Heart left ventricle (tissue), 13 donors: ENCODE measurements around the gene NAP1L4.

ENCODE experiments used
- POLR2A ChIP-seq, 2 donors: fragments of 450-650 bp; IDR thresholded peaks; one replicate each; pipeline ENCODE4 v1.6.1; 2017; ENCODE audit warnings: antibody characterized with exemption in 2 of 2, mild to moderate bottlenecking in 2 of 2, moderate library complexity in 2 of 2
- TF ChIP-seq, protein P1 (sequence below), 12 donors: fragments of 200-600 bp; sonication (generic) in 4 of 12; IDR thresholded peaks; one replicate each; pipeline versions ENCODE4 v1.5.0 to v1.8.0; 2018 to 2022; ENCODE audit warnings: antibody characterized with exemption in 12 of 12, mild to moderate bottlenecking in 5 of 12
- donor health status: ischemic (EF 13 %, LVEDD 7.1; RV severe dilation, severe dysfunction).
- donor health status: DM: no; HTN: yes; CAD: no.
- donor health status: DM: no; HTN: no; CAD: no.
- donor health status: ischemic (EF 25% LVEDD 6.9; RV normal size, moderate dysfunction).
- donor health status: ischemic (EF 25% LVEDD 5.7; RV mildly dilated, moderate dysfunction).
- donor health status: ischemic (EF 35%, LVEDD 5.7; RV mildly dilated, moderate dysfunction).
- donor health status: nonischemic (EF 11% LVEDD 7.7; RV severe dilation, severe dysfunction).
- donor health status: DM: yes; HTN: yes; CAD: no.
- donor health status: PGD.
- donor health status: ischemic (EF 29% LVEDD 5.4; RV normal size, mild dysfunction).
- donor health status: nonischemic (EF 23%, LVEDD 6.1; RV moderate dilation, normal function).

GRCh38 chr11:2980168-2980840 is 11.8 kb downstream of the NAP1L4 start:
- TF ChIP-seq, protein P1, sequence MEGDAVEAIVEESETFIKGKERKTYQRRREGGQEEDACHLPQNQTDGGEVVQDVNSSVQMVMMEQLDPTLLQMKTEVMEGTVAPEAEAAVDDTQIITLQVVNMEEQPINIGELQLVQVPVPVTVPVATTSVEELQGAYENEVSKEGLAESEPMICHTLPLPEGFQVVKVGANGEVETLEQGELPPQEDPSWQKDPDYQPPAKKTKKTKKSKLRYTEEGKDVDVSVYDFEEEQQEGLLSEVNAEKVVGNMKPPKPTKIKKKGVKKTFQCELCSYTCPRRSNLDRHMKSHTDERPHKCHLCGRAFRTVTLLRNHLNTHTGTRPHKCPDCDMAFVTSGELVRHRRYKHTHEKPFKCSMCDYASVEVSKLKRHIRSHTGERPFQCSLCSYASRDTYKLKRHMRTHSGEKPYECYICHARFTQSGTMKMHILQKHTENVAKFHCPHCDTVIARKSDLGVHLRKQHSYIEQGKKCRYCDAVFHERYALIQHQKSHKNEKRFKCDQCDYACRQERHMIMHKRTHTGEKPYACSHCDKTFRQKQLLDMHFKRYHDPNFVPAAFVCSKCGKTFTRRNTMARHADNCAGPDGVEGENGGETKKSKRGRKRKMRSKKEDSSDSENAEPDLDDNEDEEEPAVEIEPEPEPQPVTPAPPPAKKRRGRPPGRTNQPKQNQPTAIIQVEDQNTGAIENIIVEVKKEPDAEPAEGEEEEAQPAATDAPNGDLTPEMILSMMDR (IDR thresholded peaks at IDR 0.05) = no peak
- no peak for TF ChIP-seq POLR2A (IDR thresholded peaks at IDR 0.05)
